CD4-positive, alpha-beta T cell treated with Interleukin-4 for 1 hour (primary cell): Measurements from ENCODE around the gene WDR19.
"Not testable (repeated sequence)": the region's sequence is repeated elsewhere in the genome, so short reads cannot be mapped to it uniquely, and the experiment has no call there.

ENCODE experiments used
- DNase-seq, 2 donors: peaks; one replicate each; pipeline ENCODE4 v3.0.0-alpha.2; 2020 to 2022

Gene WDR19

GRCh38 chr4:39233783-39234182 lies 51.5 kb downstream of the WDR19 start:
- DNase-seq: no peak

- no peak for DNase-seq
Observed at GRCh38 chr4:39235021-39235420, 52.7 kb downstream of the WDR19 start.

DNA sequence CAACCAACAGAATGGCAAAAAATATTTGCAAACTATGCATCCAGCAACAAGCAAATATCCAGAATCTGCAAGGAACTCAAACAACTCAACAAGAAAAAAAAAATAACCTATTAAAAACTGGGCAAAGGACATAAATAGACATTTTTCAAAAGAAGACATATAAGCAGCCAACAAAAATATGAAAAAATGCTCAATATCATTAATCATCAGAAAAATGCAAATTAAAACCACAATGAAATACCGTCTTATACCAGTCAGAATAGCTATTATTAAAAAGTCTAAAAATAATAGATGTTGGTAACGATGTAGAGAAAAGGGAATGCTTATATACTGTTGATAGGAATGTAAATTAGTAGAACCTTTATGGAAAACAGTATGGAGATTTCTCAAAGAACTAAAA lies 53.4 kb downstream of the WDR19 start:
- DNase-seq: no peak

DNA sequence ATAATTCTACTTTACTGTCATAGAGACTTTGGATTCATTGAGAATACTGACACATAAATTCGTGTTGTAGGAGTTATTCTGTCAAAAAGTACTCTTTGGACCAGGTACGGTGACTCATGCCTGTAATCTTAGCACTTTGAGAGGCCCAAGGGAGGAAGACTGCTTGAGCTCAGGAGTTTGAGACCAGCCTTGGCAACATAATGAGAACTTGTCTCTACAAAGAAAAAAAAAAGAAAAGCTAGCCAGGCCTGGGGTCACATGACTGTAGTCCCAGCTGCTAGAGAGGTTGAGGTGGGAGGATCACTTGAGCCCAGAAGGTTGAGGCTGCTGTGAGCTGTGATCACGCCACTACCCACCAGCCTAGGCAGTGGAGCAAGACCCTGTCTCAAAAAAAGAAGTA lies 54.9 kb downstream of the WDR19 start:
- no peak for DNase-seq

- no peak for DNase-seq
Observed at GRCh38 chr4:39243462-39243861, 61.1 kb downstream of the WDR19 start.

- DNase-seq: no peak
Observed at GRCh38 chr4:39255266-39255665, 72.9 kb downstream of the WDR19 start.

- no peak for DNase-seq
Observed at GRCh38 chr4:39255871-39256270, 73.5 kb downstream of the WDR19 start.

- no peak for DNase-seq
Observed at GRCh38 chr4:39256436-39256835, 74.1 kb downstream of the WDR19 start.

DNA sequence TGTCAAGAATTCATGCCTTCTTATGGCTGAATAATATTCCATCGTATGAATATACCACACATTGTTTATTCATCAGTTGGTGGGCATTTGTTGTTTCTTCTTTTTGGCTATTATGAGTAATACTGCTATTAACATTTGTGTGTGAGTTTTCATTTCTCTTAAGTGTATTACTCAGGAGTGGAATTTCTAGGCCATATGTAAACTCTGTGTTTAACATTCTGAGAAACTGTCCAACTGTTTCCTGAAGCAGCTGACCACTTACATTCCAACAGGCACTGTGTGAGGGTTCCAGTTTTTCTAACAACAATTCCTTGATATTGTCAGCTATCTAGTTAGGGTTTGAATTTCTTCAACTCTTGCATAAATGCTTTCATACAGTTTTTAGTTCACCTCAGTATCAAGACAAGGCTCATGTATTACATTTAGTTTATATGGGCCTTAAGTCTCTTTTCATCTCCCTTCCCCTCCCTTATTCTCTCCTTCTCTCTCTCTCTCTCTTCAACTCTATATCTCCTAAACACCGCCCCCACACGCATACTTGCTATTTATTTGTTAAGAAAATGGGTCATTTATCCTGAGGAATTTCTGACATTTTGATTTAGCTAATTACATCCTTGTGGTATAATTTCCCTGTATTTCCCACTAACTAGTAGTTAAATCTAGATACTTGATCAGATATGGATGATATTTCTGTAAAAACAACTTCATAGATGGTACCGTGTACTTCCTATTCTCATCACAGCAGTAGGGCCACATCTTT lies 77.4 kb downstream of the WDR19 start:
- DNase-seq: no peak

GRCh38 chr4:39263895-39264294 lies 81.6 kb downstream of the WDR19 start:
- no peak for DNase-seq

GRCh38 chr4:39274503-39274902 lies 92.2 kb downstream of the WDR19 start:
- no peak for DNase-seq

DNA sequence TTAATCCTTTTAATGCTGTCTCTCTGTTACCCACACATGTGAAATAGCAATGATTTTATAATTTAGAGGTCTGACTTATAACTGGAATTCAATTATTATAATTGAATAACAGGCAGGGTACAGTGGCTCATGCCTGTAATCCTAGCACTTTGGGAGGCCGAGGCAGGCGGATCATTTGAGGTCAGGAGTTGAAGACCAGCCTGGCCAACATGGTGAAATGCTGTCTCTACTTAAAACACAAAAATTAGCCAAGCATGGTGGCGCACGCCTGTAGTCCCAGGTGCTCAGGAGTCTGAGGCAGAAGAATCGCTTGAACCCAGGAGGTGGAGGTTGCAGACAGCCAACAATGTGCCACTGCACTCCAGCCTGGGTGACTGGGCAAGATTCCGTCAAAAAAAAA lies 95.3 kb downstream of the WDR19 start:
- DNase-seq: not testable (repeated sequence)

DNA sequence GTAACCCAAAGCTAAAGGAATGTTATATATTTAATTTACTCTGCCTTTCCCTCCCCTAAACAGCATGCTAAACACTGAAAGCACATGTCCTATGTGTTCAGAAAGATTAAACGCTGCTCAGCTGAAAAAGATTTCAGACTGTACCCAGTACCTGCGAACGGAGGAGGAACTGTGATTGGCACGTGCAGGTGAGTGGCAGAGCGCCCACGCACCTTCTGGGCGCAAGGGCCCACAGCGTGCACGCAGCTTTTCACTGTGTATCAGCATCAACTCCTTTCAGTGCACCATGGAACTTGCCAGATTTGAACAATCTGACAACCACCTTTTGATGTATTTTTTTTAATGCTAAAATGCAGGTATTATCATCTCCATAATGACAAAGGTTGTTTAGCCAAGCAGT lies 96.1 kb downstream of the WDR19 start:
- DNase-seq: no peak

- DNase-seq: no peak
Observed at GRCh38 chr4:39279416-39279815, 97.1 kb downstream of the WDR19 start.

DNA sequence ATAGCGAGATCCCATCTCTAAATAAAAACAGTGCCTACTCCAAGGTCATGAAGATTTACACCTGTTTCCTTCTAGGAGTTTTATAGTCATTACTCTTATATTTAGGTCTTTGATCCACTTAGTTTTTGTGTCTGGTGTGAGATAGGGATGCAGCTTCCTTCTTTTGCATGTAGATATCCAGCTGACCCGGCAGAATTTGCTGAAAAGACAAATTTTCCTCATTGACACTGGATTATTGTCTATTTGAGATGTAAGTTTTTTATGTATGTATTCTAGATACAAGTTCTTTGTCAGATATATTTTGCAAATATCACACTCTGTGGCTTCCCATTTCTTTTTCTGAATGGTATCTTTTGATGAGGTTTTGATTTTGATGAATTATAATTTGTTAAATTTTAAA lies 98.4 kb downstream of the WDR19 start:
- DNase-seq: no peak

DNA sequence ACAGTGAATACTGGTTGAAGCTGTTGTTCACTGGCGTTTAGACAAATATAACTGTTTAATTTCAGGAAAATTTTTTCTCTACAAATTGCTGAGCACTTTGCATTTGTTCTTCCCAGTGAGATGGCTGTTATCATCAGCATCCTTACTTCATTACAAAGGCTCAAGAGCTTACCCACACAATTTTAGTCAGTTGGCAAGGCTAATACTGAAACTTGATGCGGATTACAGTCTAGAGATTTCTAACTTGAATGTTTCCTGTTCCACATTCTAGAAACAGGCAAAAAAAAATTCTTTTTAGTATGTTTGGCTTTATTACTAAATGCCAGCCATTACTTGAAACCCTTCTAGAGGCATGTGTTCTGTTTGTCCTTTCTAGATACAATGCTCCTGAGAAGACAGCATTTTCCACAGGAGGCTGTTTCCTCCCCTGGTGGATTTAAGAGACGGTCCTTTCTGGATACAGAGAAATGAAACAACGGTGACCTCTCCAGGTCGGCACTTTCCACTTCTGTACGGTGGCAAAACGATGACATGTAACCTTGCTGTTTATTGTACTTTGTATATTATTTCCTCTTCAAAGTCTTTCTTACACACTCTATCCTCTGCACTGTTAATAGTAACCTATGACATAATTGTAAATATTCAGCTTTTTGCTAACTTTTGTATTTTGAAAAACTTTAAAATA lies 102.9 kb downstream of the WDR19 start:
- DNase-seq: no peak

DNA sequence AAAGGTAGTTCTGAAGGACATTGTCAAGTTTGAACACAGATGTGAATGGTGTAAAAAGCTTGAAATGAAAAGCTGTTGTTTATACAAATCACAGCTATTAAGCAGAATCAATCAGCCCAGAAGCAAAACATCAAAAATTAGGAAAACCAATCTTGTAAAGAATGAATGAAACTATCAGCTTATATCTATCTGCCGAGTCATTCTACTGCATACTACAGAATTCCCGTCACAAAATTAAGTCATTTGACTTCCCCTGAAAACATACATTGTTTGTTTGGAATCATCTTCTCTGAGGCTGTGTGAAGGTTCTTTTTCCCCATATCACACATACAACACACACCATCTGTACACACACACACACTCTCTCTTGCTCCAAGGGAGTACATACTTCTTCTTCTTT lies 103.5 kb downstream of the WDR19 start:
- DNase-seq: no peak

DNA sequence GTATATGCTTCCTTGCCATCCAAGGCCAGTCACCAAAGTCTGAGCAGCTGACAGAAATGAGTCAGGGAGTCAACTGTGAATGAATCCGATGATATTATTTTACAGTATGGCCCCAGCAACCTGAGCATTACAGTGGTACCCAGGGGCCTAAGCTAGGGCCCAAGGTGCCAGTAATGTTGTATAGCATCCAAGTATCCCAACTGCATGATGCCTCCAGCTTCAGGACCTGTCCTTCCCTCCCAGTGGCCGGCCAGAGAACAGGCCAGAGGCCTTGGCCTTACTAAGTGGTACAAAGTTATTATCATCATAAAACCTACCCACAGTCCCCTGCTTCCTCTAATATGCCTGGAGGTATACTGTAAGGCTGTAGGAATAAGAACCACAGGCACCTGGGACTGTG lies 103.9 kb downstream of the WDR19 start:
- no peak for DNase-seq

DNA sequence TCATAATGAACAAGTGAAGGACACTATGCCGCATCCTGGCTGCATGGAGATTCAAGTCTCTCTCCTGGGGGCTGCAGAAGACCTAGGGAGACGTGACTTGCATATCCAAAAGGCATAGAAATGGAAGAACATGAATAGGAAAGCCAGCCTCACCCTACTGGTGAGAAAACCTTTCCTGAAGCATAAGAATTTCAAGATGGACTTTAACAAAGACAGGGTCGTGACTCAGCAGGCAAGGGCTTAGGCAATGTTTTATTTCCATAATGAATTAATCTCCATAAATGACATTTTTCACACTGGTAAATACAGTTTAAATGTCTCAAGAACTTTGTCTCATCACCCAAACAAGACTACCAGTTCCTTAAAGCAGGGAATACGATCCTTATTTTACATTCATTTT lies 104.9 kb downstream of the WDR19 start:
- no peak for DNase-seq

DNA sequence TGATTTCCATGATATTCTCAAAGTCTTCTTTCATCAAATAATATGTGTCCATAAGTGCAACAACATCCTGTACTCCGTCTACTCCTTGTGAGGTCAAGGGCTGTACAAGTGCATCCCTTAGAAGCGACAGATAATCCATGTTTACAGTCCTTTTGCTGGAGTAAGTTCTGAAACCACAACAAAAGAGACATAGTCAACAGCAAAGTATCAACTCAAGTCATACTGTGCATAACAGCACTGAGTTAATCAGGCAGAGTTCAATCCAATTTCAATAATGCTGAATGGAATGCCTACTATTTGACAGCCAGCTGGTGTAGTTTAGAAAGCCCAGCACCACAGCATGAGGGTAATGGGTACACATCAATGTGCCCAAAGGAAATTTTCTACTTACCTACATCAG lies 109.4 kb downstream of the WDR19 start:
- DNase-seq: no peak

GRCh38 chr4:39292433-39292832 lies 110.1 kb downstream of the WDR19 start:
- DNase-seq: not testable (repeated sequence)

- DNase-seq: no peak
Observed at GRCh38 chr4:39295784-39296183, 113.5 kb downstream of the WDR19 start.

DNA sequence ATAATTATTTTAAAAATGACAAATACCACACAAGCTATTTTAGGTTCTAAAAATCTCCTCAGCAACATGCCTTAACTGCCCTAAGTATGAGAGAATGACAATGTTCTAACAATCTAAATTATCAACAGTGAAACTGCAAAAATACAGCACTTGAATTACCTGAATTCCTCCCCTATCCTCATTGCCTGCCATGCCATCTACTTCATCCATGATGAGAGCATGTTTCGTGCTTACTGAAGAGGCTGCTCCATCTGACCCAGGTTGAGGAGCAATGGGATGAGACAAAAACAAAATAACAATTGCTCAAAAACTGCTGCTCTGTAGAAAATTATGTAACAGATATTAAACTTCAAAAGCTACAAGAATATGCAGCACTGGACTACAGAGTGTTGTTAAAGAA lies 120.6 kb downstream of the WDR19 start:
- no peak for DNase-seq

- DNase-seq: no peak
Observed at GRCh38 chr4:39303871-39304270, 121.5 kb downstream of the WDR19 start.

DNA sequence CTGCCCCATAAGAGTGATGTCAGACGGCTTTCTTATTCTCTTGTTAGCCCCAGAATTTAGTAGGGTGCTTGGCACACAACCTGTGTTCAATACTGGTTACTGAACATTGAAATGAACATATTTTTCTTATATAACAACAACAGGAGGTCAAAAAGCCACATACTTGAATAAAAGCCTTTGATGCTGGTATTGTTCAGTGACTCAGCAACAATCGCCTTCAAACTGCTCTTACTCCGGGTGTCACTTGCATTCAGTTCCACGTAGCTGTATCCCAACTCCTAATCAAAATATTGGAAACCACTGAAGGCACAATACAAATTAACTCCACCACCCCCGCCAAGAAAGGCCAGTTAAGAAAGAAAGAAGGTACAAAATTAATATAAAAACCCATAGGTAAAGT lies 122.3 kb downstream of the WDR19 start:
- no peak for DNase-seq
